ENCODE results near the gene CFH. TPM values are rescaled to one million over a fixed set of nuclear protein-coding genes. Genes with fewer than 3 reads are reported as not detected.
"Not testable (repeated sequence)": the region's sequence is repeated elsewhere in the genome, so short reads cannot be mapped to it uniquely, and the experiment has no call there.

CFH gene
- polyA plus RNA-seq, 2 donors, result 7.0 to 15.7 TPM

DNA sequence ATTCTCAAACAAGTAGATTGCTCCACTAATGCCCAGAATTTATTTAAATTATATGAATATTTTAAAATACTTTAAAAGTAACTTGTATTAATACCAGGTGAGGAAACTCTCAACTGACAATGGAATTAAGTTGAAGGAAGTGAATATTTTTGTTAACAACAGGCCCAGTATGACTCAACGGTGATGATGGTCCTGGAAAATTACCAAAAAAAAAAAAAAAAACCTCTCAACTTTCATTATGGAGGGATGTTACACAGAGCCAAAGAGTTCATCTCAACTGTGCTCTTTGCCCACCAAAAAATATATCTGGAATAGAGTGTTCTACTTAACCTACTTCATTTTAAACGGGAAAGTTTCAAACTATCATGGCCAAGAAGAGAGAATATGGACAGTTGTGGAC lies 28.3 kb downstream of the CFH start:
- Histone ChIP-seq H3K27ac (ENCODE audit: low read depth in 2 of 2, low read length in 1 of 2) (no peak overlapping the region), H3K36me3 (ENCODE audit: control insufficient read depth in 2 of 2, insufficient read depth in 2 of 2, low read length in 1 of 2) (no peaks in the 10 kb centered on the region), H3K9me3 (ENCODE audit: control insufficient read depth in 2 of 2, insufficient read depth in 1 of 2, low read depth in 1 of 2, low read length in 1 of 2) (no peaks in the 10 kb centered on the region), H3K27me3 (ENCODE audit: control insufficient read depth in 1 of 2, insufficient read depth in 2 of 2, low read length in 2 of 2) (no peaks in the 10 kb centered on the region), H3K4me1 (ENCODE audit: control insufficient read depth in 2 of 2, insufficient read depth in 2 of 2, low read length in 1 of 2) (no peaks in the 10 kb centered on the region), H3K4me3 (ENCODE audit: low read depth in 1 of 2, low read length in 2 of 2) (no peak overlapping the region)
- WGBS, 2 donors, result 56 to 71% methylated on average over 2 of the region's 2 CpGs

DNA sequence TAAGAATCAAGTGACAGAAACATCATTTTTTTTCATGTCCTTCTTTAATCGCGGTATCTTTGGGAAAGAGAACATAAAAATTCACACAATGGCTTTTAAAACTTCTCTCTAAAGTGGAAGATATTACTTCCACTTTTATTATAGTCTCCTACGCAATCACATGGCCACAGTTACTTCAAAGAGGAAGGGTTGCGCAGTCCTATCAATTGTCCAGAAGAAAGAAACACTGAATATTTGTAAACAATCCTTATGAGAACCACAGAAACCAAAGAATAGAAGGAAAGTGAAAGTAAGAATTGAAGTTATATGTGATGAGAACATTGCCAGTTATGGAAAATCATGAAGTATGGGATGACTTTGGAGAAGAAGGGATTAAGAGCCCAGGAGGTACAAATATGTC lies 32.6 kb downstream of the CFH start:
- Histone ChIP-seq H3K4me1 (ENCODE audit: control insufficient read depth in 2 of 2, insufficient read depth in 2 of 2, low read length in 1 of 2) (no peaks in the 10 kb centered on the region), H3K27me3 (ENCODE audit: control insufficient read depth in 1 of 2, insufficient read depth in 2 of 2, low read length in 2 of 2) (no peaks in the 10 kb centered on the region), H3K9me3 (ENCODE audit: control insufficient read depth in 2 of 2, insufficient read depth in 1 of 2, low read depth in 1 of 2, low read length in 1 of 2) (no peaks in the 10 kb centered on the region), H3K27ac (ENCODE audit: low read depth in 2 of 2, low read length in 1 of 2) (no peak overlapping the region), H3K36me3 (ENCODE audit: control insufficient read depth in 2 of 2, insufficient read depth in 2 of 2, low read length in 1 of 2) (no peaks in the 10 kb centered on the region), H3K4me3 (ENCODE audit: low read depth in 1 of 2, low read length in 2 of 2) (no peak overlapping the region)
- 93% methylated on average over 4 of the region's 4 CpGs for WGBS, 2 donors

DNA sequence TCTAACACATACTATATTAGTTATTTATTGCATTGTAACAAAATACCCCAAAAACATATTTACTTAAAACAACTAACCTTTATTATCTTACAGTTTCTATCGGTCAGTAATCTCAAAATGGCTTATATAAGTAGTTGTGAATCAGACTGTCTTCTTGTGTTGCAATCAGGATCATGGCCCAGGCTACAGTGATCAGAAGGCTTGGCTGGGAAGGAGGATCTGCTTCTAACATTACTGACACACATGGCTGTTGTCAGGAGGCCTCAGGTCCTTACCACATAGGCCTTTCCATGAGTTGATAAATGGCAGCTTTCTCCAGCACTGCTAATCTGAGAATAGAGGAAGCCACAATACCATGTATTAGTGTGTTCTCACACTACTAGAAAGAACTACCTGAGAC lies 33.7 kb downstream of the CFH start:
- WGBS, 2 donors, result 87 to 88% methylated on average over 1 of the region's 1 CpG
- H3K4me1 ChIP-seq (ENCODE audit: control insufficient read depth in 2 of 2, insufficient read depth in 2 of 2, low read length in 1 of 2), result no peaks in the 10 kb centered on the region
- H3K36me3 ChIP-seq (ENCODE audit: control insufficient read depth in 2 of 2, insufficient read depth in 2 of 2, low read length in 1 of 2), result no peaks in the 10 kb centered on the region
- no peak overlapping the region for H3K4me3 ChIP-seq (ENCODE audit: low read depth in 1 of 2, low read length in 2 of 2)
- H3K9me3 ChIP-seq (ENCODE audit: control insufficient read depth in 2 of 2, insufficient read depth in 1 of 2, low read depth in 1 of 2, low read length in 1 of 2), result no peaks in the 10 kb centered on the region
- H3K27me3 ChIP-seq (ENCODE audit: control insufficient read depth in 1 of 2, insufficient read depth in 2 of 2, low read length in 2 of 2), result no peaks in the 10 kb centered on the region
- H3K27ac ChIP-seq (ENCODE audit: low read depth in 2 of 2, low read length in 1 of 2), result no peak overlapping the region

DNA sequence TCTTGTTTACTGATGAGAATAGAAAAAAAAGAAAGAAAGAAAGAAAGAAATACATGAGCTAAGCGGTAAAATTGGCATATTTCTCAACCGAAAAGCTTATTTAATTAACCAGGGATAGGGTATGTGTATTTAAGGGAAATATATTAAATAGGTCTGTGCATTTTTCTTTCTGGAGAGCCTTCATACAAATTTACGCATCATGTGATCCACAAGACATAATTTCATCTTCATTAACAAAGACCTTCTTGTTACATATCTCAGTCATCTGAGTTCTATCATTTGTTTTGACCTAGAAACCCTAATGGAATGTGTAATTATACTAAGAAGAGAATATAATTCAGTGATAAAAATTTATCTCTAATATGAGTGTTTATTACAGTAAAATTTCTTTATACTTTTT lies 37.2 kb downstream of the CFH start:
- no peaks in the 10 kb centered on the region for H3K27me3 ChIP-seq (ENCODE audit: control insufficient read depth in 1 of 2, insufficient read depth in 2 of 2, low read length in 2 of 2)
- WGBS, 2 donors, result 91 to 94% methylated on average over 3 of the region's 3 CpGs
- H3K36me3 ChIP-seq (ENCODE audit: control insufficient read depth in 2 of 2, insufficient read depth in 2 of 2, low read length in 1 of 2), result peaks cover 0 to 2% of the 10 kb centered on the region in 2 donors
- no peak overlapping the region for H3K4me3 ChIP-seq (ENCODE audit: low read depth in 1 of 2, low read length in 2 of 2)
- no peak overlapping the region for H3K27ac ChIP-seq (ENCODE audit: low read depth in 2 of 2, low read length in 1 of 2)
- H3K9me3 ChIP-seq (ENCODE audit: control insufficient read depth in 2 of 2, insufficient read depth in 1 of 2, low read depth in 1 of 2, low read length in 1 of 2), result no peaks in the 10 kb centered on the region
- H3K4me1 ChIP-seq (ENCODE audit: control insufficient read depth in 2 of 2, insufficient read depth in 2 of 2, low read length in 1 of 2), result no peaks in the 10 kb centered on the region

DNA sequence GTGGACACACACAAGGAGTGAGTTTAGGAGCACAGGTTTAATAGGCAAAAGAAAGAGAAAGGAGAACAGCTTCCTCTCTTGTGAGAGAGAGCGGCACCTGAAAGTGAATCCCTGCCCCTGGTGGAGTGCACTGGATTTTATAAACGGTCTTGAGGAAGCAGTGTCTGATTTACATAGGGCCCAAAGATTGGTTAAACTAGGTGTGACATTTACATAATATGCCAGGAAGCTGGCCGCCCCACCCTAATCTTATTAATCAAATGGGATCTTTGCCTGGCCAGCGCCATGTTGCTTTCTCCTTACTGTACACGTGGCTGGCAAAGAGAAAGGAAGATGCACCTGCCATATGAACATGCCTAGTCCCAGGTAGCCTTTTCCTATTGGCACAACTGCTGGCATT lies 38.7 kb downstream of the CFH start:
- Histone ChIP-seq H3K4me3 (ENCODE audit: low read depth in 1 of 2, low read length in 2 of 2) (no peak overlapping the region), H3K4me1 (ENCODE audit: control insufficient read depth in 2 of 2, insufficient read depth in 2 of 2, low read length in 1 of 2) (no peaks in the 10 kb centered on the region), H3K27ac (ENCODE audit: low read depth in 2 of 2, low read length in 1 of 2) (no peak overlapping the region), H3K27me3 (ENCODE audit: control insufficient read depth in 1 of 2, insufficient read depth in 2 of 2, low read length in 2 of 2) (no peaks in the 10 kb centered on the region), H3K9me3 (ENCODE audit: control insufficient read depth in 2 of 2, insufficient read depth in 1 of 2, low read depth in 1 of 2, low read length in 1 of 2) (no peaks in the 10 kb centered on the region), H3K36me3 (ENCODE audit: control insufficient read depth in 2 of 2, insufficient read depth in 2 of 2, low read length in 1 of 2) (peaks cover 0 to 2% of the 10 kb centered on the region in 2 donors)
- 77 to 81% methylated on average over 5 of the region's 5 CpGs for WGBS, 2 donors

DNA sequence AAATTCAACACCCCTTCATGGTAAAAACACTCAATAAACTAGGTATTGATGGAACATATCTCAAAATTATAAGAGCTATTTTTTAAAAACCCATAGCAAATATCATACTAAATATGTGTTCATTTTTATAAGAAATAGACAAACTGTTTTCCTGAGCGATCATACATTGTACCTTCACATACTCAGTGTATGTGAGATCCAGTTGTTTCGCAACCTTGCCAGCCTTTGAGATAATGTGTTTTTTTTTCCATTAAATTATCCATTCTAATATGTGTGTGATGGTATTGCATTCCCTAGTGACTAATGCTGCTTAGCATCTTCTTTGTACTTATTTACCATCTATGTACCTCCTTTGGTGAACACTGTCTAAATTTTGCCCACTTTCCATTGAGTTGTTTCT lies 47.1 kb downstream of the CFH start:
- Histone ChIP-seq H3K27ac (ENCODE audit: low read depth in 2 of 2, low read length in 1 of 2) (no peak overlapping the region), H3K4me1 (ENCODE audit: control insufficient read depth in 2 of 2, insufficient read depth in 2 of 2, low read length in 1 of 2) (no peaks in the 10 kb centered on the region), H3K4me3 (ENCODE audit: low read depth in 1 of 2, low read length in 2 of 2) (no peak overlapping the region), H3K27me3 (ENCODE audit: control insufficient read depth in 1 of 2, insufficient read depth in 2 of 2, low read length in 2 of 2) (no peaks in the 10 kb centered on the region), H3K36me3 (ENCODE audit: control insufficient read depth in 2 of 2, insufficient read depth in 2 of 2, low read length in 1 of 2) (peaks cover 0 to 3% of the 10 kb centered on the region in 2 donors), H3K9me3 (ENCODE audit: control insufficient read depth in 2 of 2, insufficient read depth in 1 of 2, low read depth in 1 of 2, low read length in 1 of 2) (peaks cover 0 to 2% of the 10 kb centered on the region in 2 donors)
- 96 to 98% methylated on average over 2 of the region's 2 CpGs for WGBS, 2 donors

DNA sequence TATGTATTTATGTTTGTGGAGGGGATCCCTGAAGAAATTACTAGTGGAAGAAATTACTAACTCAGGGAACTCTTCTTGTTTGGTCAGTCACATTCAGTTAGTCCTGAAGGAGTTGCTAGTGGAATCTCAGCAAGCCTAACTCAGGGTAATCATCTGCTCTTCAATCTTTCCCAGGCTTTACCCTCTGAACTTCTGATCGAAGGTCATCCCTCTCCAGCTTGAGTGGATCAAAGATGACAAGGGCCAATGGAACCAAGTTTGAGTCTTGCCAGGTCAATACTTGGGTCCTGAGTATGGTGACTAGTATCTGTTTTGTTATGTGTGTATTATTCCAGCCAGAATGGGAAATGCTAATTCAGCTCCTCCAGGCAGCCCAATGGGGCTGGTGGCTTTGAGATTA lies 49.3 kb downstream of the CFH start:
- Histone ChIP-seq H3K9me3 (ENCODE audit: control insufficient read depth in 2 of 2, insufficient read depth in 1 of 2, low read depth in 1 of 2, low read length in 1 of 2) (peaks cover 0 to 2% of the 10 kb centered on the region in 2 donors), H3K4me1 (ENCODE audit: control insufficient read depth in 2 of 2, insufficient read depth in 2 of 2, low read length in 1 of 2) (no peaks in the 10 kb centered on the region), H3K4me3 (ENCODE audit: low read depth in 1 of 2, low read length in 2 of 2) (no peak overlapping the region), H3K27ac (ENCODE audit: low read depth in 2 of 2, low read length in 1 of 2) (no peak overlapping the region), H3K27me3 (ENCODE audit: control insufficient read depth in 1 of 2, insufficient read depth in 2 of 2, low read length in 2 of 2) (no peaks in the 10 kb centered on the region), H3K36me3 (ENCODE audit: control insufficient read depth in 2 of 2, insufficient read depth in 2 of 2, low read length in 1 of 2) (peaks cover 0 to 3% of the 10 kb centered on the region in 2 donors)
- WGBS, 2 donors, result 85 to 88% methylated on average over 1 of the region's 1 CpG

DNA sequence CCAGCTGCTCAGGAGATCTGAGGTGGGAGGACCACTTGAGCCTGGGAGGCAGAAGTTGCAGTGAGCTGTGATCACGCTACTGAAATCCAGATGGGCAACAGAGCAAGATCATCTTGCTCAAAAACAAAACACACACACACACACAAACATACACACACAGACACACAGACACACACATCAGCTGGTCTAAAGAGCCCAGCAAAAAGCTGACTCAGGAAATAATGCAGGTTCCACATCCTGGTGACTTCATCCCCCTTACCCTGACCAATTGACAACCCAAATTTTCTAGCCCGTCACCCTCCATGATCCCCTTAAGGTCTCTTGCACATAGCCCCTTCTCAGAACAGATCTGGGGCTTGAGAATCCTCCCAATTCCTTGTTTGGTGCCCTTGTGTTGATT lies 58.0 kb downstream of the CFH start:
- not testable (repeated sequence) for H3K4me3 ChIP-seq (ENCODE audit: low read depth in 1 of 2, low read length in 2 of 2); H3K9me3 ChIP-seq (ENCODE audit: control insufficient read depth in 2 of 2, insufficient read depth in 1 of 2, low read depth in 1 of 2, low read length in 1 of 2); H3K36me3 ChIP-seq (ENCODE audit: control insufficient read depth in 2 of 2, insufficient read depth in 2 of 2, low read length in 1 of 2); H3K4me1 ChIP-seq (ENCODE audit: control insufficient read depth in 2 of 2, insufficient read depth in 2 of 2, low read length in 1 of 2); H3K27me3 ChIP-seq (ENCODE audit: control insufficient read depth in 1 of 2, insufficient read depth in 2 of 2, low read length in 2 of 2); H3K27ac ChIP-seq (ENCODE audit: low read depth in 2 of 2, low read length in 1 of 2)
- WGBS, 2 donors, result 79 to 87% methylated on average over 2 of the region's 2 CpGs

DNA sequence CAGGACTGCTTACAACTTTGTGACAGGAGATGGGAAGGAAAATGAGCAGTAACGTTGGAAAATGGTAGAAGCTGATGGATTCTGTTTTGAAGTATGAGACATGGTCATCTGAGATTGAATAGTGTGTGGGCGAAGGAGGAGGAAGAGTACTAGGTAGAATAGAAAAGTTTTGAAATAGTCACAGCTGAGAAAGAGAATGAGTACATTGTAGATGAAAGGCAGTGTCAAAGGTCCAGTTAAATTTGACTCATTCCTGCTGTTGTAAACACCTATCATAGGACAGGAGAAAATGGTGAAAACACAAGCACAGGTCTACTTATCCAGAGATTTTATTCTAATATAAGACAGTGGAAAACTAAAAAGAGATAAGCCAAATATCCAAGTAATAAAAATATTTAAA lies 66.0 kb downstream of the CFH start:
- H3K9me3 ChIP-seq (ENCODE audit: control insufficient read depth in 2 of 2, insufficient read depth in 1 of 2, low read depth in 1 of 2, low read length in 1 of 2), result no peaks in the 10 kb centered on the region
- H3K27me3 ChIP-seq (ENCODE audit: control insufficient read depth in 1 of 2, insufficient read depth in 2 of 2, low read length in 2 of 2), result no peaks in the 10 kb centered on the region
- no peak overlapping the region for H3K4me3 ChIP-seq (ENCODE audit: low read depth in 1 of 2, low read length in 2 of 2)
- H3K36me3 ChIP-seq (ENCODE audit: control insufficient read depth in 2 of 2, insufficient read depth in 2 of 2, low read length in 1 of 2), result no peaks in the 10 kb centered on the region
- no peak overlapping the region for H3K27ac ChIP-seq (ENCODE audit: low read depth in 2 of 2, low read length in 1 of 2)
- no peaks in the 10 kb centered on the region for H3K4me1 ChIP-seq (ENCODE audit: control insufficient read depth in 2 of 2, insufficient read depth in 2 of 2, low read length in 1 of 2)
- 64 to 75% methylated on average over 2 of the region's 2 CpGs for WGBS, 2 donors

DNA sequence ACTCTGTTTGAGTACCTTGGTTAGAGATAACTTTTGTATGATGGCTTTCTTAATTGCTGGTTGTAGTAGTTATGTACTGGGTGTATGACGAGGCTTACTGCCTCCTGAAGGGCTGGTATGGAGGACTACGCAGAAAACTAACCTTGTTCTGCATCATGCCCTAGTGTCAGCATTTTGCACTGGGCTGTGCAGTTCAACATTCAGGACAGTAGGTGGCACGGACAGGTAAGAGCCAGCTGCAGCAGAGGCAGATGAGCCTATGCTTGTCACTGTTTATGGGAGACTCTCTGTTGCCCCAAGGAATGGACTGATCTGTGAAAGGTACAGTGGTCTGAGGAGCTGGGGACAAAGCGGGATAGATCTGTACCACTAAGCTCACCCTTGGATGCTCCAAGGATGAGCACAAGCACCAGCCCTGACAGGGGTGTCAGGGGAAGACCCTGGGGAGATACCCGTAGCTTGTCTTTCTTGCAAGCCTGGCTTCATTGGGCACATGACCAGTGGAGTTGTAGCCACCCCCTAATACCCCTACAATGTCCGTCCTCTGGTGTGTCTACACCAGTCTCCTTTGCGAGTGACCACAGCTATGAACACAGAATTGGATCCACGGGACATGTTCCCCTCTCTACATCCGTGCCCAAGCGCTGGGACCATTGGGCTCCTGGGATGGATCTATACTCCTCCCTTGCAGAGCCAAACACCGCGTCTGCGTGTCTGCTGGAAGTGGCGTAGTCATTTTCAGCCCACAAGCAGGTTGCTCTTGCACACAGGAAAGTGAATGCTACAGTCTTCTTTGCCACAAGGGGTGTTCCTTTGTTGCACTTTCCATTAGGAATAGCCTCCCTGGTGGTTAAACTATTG lies 71.7 kb downstream of the CFH start:
- no peaks in the 10 kb centered on the region for H3K4me1 ChIP-seq (ENCODE audit: control insufficient read depth in 2 of 2, insufficient read depth in 2 of 2, low read length in 1 of 2)
- no peaks in the 10 kb centered on the region for H3K36me3 ChIP-seq (ENCODE audit: control insufficient read depth in 2 of 2, insufficient read depth in 2 of 2, low read length in 1 of 2)
- no peaks in the 10 kb centered on the region for H3K9me3 ChIP-seq (ENCODE audit: control insufficient read depth in 2 of 2, insufficient read depth in 1 of 2, low read depth in 1 of 2, low read length in 1 of 2)
- no peaks in the 10 kb centered on the region for H3K27me3 ChIP-seq (ENCODE audit: control insufficient read depth in 1 of 2, insufficient read depth in 2 of 2, low read length in 2 of 2)
- no peak overlapping the region for H3K27ac ChIP-seq (ENCODE audit: low read depth in 2 of 2, low read length in 1 of 2)
- no peak overlapping the region for H3K4me3 ChIP-seq (ENCODE audit: low read depth in 1 of 2, low read length in 2 of 2)
- 83 to 88% methylated on average over 14 of the region's 14 CpGs for WGBS, 2 donors
